Left renal cortex interstitium (tissue), 4 donors: Measurements from ENCODE around the gene MYZAP. TPM values are rescaled to one million over a fixed set of nuclear protein-coding genes. Genes with fewer than 3 reads are reported as not detected.

Source experiments
- DNase-seq, 4 donors: peaks; one replicate each; pipeline ENCODE4 v3.0.0-alpha.2; 2013; ENCODE audit warnings: low read depth in 4 of 4, low spot score in 2 of 4, missing footprints in 1 of 4
- polyA plus RNA-seq, 4 donors: library from polyadenylated mRNA; unstranded; fragments of 120-200 nt; gene quantifications; one replicate each; pipeline ENCODE4 v1.2.1, GENCODE V29; 2013; ENCODE audit not compliant: insufficient read length in 4 of 4

The MYZAP gene
- polyA plus RNA-seq, 4 donors: 4.4 to 8.9 (median 5.4) TPM

GRCh38 chr15:57562196-57562769, 29.4 kb upstream of the MYZAP start:
- no peak for DNase-seq

DNA sequence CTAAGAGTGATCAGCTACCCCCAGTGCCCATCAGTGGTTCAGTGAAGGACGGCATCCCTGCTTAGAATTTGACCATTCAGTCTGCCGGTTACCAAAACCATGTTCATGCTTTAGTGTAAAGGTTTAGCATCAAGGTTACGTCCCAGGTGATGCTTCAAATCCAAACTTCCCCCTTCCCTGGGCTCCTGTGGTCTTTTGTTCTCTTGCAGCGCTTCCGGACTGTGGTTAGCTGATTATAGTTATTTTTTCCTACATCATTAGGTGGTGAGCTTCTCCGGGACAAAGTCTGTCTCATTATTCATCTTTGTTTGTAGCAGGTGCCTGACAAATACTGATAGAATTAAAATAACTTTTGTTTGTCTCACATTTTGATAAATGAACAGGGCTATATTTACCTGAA, 28.3 kb upstream of the MYZAP start:
- DNase-seq: no peak

DNA sequence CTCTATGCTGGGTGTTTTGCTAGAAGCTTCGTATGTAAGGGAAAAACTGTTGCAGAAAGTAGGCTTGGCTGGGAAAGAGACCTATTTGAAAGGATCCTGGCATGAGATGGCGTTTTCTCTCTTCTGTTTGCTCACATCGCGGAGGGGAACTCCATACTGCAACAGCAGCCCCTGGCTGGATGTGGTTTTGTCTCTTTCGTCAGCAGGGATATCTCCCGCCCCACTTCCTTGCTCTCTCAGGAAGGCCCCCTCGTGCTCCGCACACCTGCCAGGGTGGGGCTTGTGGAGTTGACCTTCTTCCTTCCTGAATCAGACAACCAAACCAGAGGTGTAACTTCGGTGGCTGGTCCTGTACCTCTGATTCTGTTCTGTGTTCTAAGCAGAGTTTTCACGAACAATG, 26.4 kb upstream of the MYZAP start:
- DNase-seq: no peak

DNA sequence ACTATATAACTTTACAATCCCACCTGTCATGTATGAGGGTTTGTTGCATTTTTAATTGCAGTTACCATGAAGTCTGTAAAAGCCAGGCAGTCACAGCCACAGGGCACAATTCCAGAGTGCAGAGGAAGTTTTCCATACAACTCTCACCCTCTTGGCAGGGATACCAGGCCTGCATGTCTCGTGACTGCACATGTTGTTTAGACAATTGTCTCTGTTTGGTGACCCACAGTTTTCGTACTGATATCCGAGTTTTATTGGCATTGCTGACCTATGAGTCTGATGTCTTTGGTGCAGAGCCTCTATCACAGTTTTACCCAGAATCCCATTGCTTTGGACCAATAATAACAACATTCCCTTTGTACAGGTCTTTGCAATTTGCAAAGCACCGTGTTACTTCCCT, 24.9 kb upstream of the MYZAP start:
- DNase-seq: no peak

GRCh38 chr15:57567891-57568290, 23.8 kb upstream of the MYZAP start:
- no peak for DNase-seq

DNA sequence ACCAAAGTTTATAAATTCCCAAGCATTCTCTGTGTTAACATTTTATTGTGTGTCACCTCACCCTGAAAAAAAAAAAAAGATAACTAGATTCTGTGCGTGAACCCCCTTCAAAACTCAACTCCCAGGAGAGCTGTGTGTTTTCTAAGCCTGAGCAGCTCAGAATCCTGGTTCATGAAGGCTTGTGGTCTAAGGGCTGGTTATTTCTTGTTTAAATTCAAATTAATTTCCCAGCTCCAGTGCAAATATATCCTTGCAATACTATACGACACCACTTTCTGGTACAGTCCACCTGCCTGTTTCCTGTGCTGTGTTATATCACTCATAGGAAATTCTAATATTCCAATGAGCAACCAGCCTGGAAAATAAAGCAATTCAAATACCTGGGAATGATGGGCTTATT, 23.4 kb upstream of the MYZAP start:
- DNase-seq: no peak

- DNase-seq: no peak
These were observed 21.4 kb upstream of the MYZAP start for GRCh38 chr15:57570340-57570739.

- no peak for DNase-seq
These were observed 20.7 kb upstream of the MYZAP start for GRCh38 chr15:57570994-57571393.

GRCh38 chr15:57571725-57572124, 20.0 kb upstream of the MYZAP start:
- no peak for DNase-seq

GRCh38 chr15:57572468-57572867, 19.2 kb upstream of the MYZAP start:
- no peak for DNase-seq

- no peak for DNase-seq
These were observed 18.6 kb upstream of the MYZAP start for GRCh38 chr15:57573151-57573550.

DNA sequence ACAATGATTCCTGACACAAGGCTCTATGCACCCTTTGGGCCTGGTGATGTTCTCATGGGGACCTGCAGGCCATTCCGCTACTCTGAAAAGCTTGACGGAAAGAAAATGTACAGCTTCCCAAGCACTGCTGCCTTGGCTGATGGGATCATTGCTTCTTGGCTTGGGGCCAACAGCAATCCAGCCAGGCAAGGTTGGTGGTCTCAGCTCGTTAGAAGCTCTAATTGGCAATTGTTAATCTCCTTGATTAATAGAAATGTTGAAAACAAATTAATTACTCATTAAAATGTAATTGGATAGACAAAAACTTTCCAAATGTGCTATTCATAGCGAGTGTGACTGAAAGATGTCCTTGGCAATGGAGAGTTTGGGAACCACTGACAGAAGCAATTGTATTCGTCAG, 16.3 kb upstream of the MYZAP start:
- DNase-seq: no peak

DNA sequence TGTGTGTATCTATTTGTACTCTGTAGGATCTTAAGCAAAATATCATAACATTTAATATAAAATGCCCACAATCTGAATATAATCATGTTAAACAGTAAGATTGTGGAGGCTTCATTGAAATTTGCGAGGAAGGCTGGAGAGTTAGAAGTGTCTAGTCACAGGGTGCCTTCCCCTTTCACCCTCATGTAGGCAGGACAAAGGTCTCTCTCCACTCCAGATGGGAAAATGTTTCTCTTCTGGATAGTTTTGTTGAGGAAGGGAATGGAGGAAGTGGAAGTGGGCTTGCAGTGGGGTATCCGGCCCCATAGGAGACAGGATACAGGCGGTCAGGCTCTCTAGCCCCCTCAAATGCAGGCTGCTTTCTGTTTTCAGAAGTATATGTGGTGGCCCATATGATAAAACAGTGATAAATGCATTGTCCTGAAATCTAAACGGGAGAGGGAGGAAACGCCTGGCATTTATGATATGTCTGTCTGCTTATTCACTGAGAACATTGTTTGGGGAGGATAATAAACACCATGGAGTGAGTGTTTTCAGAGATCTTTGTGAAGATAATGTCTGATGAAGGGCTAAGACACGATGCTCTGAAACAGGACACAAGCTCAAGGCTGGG, 13.3 kb upstream of the MYZAP start:
- no peak for DNase-seq

DNA sequence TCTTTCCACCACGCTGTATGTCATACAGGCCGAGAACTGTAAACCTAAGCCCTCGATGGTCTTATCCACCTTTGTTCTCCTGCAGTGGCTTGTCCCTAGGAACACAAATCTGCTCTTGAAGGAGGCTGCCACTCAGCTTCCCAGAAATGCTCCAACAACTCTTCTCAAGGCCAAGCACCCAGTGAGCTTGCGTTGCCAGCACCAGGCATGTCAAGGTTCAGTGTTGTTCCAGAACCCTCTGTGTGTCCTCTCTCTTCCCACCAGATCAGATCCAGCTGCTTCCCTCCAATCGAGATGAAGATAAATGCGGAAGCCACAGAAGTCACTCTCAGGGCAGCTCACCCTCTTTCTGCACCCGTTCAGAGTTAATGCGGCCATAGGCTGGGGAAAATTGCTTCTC, 11.3 kb upstream of the MYZAP start:
- DNase-seq: no peak

- DNase-seq: no peak
These were observed 10.8 kb upstream of the MYZAP start for GRCh38 chr15:57580866-57581265.

GRCh38 chr15:57582090-57582489, 9.6 kb upstream of the MYZAP start:
- DNase-seq: no peak

- DNase-seq: no peak
These were observed 8.4 kb upstream of the MYZAP start for GRCh38 chr15:57583282-57583681.

GRCh38 chr15:57583720-57584119, 8.0 kb upstream of the MYZAP start:
- no peak for DNase-seq

GRCh38 chr15:57586661-57587424, 4.9 kb upstream of the MYZAP start:
- no peak for DNase-seq

DNA sequence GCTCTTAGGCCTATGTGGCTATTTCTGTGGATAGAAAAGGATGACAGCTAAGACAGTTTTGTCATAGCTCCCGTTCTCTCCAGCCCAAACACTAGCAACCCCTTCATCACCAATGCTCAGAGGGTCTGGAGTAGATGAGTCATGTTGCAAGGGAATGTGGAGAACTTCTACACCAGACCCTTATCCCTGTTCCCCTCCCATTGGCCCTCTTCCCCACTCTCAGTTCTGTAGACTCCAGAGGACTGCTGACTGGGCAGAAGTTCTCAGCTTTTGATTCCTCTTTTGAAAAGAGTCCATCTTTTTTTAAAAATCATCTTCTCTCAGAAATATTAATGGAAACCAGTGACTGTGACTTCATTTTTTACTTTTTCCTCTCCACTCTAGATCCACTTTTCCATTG, 2.4 kb upstream of the MYZAP start:
- no peak for DNase-seq

DNA sequence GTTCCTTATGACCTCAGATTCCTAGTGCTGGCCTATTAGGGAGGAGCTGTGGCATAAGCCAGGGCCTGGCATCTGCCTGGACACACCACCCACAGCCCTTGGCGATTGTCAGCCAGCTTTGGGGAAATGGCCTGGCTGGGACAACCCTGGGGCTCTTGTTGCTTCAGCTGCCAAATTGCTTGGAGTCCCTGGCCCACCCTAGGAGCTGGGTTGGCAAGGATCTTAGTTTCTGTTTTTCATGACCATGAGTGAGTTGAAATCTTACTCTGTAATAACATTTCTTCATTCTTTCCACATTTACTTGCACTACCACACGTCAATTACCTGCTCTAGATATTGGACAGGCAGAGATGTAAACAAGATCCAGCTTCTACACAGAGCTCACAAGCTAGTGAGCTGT, 1.9 kb upstream of the MYZAP start:
- DNase-seq: no peak

DNA sequence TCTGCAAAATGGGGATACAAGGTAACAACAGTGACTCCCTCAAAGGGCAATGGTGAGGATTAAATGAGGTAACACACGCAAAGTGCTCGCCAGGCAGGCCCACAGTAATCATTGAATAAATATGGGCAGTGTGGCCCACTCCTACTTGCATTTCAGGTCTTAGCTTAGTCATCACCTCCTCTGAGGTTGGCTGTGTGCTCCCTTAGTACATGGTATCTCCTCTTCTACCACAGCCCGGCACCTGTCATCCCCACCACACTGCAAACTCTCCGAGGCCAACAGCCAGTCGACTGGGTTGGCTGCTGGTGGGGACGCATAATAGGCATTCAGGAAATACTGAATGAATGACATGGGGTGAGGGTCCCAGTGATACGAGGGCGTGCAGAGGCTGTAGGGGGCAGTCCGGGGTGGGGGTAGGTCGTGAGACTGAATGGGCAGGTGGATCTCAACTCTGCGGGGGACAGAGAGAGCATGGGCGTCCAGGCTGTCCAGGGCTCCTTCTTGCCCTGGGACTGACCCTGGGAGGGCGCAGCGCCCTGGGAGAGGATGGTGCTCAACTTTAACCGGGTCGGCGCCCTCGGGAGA, 375 bp upstream of the MYZAP start:
- no peak for DNase-seq
